Amniotic epithelial cell (primary cell): ENCODE results near the gene CAPN14.

Experiments used
- DNase-seq: peaks from one replicate; pipeline ENCODE4 v3.0.0-alpha.2; 2010; ENCODE audit warnings: low read depth

Gene CAPN14

DNA sequence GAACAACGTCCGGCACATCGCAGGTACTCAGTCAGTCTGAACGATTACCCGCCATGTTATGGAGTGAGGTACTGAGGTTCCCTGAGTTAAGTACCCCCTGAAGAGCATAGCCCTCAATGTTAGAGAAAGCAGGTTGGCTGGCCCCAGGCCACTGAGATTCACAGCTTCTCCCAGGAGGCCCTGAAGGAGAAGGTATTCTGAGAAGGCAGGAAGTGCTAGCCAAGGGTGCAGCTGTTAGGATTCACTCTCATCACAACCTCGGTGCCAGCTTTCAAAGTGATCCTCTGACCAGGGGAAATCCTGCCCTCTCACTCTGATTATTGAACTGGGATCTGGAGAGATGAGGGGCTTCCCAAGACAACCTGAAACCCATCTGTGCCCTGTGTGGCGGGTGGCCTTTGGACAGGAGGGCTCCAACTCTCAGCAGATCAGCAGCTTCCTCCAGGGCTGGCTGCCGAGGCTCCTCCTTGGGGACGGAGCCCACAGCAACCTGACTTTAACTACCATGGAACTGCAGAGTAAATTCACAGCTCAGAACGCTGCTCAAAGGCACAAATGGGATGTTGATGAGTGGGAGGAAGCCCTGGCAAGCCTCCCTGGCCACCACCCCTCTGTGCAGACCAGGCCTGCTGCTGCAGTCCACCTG is 24.4 kb upstream of the CAPN14 start:
- no peak for DNase-seq

DNA sequence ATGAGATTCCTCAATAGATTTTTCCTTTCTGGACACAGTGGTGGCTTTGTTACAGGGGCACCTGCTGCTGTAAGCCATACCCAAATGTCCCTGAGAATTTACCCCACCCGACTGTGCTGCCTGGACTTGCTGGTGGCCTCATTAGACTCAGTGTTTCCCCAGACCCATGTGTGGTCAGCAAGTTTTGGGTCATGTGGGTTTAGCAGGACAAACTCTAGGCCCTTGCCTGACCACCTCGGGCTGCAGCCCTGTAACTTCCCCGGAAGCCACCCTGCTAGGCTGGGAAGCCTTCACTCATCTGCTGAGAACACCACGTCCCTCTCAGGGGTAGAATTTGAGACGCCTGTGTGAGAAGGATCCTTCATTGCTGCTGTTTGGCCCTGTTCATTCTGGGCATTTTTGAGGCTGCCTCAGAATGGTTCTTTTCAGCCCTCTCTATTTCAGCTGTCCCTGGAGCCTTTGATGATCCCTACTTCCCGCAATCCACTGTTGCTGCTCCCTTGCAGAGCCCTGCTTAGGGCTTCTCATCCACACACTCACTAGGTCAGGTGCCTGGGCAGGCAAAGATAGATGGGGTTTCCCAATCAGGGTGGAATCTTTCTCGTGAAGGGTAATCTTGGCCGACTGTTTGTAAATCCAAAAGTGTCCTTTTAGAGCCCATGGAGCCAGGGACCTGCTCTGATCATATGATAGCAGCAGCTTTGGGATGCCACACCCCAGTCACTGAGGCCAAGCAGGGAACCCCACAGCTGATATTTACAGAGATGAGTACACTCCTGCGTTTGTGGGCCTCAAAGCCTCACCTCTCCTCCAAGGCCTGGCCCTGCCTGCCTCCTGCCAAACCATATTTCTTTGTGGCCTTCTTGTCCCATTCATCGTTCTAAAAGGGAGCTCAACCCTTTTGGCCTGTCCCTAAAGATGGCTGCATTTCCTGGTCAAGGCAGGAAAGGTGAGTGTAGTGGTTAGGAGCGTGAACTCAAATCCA is 23.4 kb upstream of the CAPN14 start:
- DNase-seq = no peak

DNA sequence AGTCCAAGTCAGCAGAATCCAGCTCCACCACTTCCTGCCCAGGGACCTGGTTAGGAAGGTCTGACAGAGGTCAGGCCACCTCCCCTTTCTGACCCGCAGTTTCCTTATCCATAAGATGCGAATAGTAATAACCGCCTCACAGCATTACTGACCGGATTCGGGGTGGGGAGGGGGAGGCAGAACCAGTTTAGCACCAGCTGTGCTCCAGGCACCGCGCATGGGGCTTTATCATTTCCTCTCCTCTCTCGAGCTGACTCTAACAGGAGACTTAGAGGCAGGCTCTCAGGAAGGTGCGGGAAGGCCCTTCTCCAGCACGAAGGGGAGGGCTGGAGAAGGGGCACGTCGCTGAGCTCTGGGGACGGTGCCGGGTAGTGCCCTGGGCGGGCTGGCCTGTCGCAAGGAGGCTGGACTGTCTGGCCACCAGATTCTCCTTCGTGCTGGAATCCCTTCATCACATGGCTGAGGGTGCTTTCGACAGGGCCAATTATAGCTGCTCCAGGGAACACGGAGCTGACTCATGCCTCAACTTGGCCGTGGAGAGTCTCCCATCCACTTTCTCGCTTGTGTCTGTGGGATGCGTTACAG is 22.4 kb upstream of the CAPN14 start:
- peak; percentile 45 for DNase-seq

DNA sequence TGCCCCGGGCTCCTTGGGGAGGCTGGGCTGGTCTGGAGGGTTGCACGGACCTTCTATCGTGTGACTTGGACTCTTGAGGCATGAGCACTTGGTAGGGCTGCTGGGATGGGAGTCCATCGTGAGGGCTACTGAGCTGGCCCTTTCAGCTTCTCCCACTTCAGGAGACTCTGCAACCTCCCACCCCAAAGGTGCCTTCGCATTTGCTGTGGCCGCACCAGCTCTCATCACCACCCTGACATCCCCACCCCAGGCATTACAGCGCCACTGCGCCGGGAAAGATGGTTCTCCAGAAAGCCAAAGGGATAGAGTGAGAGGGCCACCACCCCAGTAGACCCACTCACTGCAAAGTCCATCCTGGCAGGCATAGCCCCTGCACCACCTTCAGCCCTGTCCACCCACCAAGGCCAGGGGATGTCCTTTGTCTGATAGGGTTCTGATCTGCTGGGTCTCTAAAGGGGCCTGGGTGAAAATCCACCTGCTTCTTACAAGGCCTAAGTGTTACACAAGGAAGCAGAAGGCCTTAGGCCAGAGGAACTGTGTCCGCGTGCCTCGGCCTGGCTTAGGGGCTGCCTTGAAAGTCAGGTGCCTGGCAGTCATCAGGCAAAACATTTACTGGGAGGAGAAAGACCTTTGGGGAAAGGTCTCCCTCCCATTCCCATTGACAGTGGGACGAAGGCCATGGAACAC is 21.7 kb upstream of the CAPN14 start:
- no peak for DNase-seq

DNA sequence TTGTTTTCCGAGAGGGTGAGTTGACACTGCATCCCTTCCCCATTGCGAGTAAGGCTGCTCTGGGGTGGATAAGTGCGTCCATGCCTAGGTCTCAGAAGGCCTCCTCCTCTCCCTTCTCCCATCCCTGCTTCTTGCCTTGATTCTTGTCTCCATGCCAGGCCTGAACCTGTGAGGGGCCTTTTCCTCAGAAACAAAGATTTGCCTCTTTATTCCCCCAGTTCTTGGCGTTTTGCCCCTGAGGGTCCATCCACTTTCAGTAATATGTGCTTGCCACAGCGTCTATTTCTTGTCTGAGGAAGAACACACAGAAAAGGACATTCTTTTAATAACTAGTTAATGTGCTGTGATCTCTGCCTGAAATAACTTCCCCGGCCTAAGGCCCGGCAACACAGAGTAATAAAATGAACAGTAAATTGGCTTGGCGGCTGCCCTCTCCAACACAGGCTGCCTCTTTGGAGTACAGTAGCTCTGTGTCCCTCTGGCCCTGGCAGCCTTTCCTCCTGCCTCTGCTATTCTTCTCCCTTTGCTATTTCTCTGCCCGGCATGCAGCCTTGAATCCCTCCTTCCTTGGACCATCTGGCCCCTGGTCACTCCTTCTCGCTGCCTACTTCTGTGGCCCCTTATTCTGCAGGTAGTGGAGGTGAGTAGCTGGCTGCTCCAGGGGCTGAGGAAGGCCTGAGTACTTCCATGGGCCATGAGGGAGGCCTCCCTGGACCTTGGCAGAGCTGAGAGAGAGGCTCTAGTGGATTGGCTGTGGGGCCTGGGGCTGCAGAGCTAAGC is 21.0 kb upstream of the CAPN14 start:
- DNase-seq = no peak

DNA sequence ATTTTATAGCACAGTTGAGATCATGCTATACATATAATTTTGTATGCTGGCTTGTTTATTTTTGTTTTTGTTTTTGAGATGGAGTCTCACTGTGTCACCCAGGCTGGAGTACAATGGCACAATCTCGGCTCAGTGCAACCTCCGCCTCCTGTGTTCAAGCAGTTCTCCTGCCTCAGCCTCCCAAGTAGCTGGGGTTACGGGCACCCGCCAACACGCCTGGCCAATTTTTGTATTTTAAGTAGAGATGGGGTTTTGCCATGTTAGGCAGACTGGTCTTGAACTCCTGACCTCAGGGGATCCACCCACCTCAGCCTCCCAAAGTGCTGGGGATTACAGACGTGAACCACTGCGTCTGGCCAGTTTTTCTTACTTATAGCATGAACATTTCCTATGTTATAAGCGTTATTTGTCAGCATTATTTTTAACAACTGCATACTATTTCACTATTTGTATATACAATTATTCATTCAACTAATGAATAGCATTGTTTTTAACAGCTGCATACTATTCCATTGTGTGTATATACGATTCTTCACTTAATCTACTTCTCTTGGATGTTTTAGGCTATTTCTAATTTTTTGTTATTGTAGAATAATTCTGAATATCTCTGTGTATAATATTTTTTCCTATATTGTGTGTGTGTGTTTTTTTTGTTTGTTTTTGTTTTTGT is 20.2 kb upstream of the CAPN14 start:
- no peak for DNase-seq

DNA sequence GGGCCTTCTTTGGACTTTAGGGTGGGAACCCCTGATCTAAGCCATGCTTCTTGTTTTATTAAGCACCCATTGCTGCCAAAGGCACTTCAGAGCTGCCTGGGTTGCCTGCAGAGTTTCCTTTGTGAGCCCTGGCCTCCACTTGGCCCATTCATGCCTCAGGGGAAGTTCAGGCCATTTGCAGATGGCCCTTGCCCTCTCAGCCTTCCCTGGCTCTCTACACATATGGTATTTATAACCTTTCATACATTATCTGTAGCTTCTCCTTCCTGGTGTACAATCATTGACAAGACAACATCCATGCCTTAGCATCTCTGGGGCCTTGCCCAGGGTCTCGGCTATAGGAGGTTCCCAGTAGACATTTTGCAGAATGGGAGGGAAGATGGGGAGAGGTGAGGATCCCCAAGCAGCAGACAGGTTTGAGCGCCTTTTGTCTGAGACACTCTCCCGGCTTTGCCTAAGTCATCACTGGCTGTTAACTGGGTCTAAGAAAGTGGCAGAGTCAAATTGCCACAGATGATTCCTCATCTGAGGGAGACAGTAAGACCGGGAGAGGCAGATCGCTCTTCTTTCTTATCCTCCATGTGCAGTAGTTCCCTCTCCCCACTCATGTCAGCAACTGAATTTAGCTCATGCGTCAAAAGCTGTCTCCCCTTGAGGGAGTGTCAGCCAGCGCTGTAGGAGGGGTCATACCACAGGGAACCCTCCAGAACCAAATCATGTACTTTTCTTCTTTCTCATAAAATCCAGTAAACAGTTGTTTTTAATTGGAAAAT is 19.3 kb upstream of the CAPN14 start:
- no peak for DNase-seq

DNA sequence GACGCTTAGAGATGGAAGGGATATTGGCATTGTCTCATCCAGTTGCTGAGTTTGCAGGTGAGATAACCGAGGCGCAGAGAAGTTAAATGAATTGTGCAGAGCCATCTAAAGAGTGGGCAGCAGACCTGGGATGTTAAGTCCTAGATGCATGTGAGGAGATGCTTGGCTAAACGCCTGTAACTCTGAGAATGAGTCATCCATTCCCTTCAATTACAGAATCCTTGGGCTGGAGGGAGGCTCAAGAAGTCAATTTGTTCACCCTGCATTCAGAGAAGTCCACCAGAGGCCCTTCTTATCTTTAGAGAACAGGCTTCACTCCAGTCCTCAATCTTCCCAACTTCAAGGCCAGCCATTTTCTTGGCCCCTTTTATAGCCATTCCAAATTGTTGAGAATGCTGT is 18.2 kb upstream of the CAPN14 start:
- DNase-seq = peak; percentile 85

DNA sequence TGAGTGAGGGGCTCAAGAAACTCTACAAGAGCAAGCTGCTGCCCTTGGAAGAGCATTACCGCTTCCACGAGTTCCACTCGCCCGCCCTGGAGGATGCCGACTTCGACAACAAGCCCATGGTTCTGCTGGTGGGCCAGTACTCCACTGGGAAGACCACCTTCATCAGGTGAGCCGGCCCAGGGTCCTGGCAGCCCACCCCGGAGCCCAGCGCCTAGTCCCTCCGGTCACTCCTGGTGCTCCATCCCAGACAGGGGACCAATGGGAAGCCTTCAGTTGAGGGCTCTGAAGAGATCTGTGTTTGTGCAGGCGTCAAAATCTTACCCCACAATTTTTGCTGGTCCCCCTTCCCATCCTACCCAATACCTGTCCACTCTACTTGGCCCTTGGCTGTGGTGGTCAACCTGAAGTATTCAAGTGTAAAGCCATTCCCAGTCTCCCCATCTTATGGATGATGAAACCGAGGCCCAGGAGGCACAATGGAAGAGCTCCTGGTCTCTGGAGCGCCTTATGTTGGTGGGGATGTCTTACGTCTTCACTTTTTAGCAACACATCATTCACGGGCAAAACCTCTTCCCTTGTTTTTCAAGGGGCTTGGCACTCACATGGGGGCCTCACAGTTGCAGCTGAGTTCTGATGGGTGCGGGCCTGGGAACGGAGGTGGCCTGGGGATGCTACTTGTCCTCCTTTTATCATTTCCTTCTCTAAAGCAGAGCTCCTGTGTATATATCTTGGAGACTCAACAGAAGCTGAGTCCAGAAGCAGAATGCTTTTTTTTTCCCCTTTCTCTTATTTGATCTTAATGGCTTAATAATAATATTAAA is 17.6 kb upstream of the CAPN14 start:
- no peak for DNase-seq

DNA sequence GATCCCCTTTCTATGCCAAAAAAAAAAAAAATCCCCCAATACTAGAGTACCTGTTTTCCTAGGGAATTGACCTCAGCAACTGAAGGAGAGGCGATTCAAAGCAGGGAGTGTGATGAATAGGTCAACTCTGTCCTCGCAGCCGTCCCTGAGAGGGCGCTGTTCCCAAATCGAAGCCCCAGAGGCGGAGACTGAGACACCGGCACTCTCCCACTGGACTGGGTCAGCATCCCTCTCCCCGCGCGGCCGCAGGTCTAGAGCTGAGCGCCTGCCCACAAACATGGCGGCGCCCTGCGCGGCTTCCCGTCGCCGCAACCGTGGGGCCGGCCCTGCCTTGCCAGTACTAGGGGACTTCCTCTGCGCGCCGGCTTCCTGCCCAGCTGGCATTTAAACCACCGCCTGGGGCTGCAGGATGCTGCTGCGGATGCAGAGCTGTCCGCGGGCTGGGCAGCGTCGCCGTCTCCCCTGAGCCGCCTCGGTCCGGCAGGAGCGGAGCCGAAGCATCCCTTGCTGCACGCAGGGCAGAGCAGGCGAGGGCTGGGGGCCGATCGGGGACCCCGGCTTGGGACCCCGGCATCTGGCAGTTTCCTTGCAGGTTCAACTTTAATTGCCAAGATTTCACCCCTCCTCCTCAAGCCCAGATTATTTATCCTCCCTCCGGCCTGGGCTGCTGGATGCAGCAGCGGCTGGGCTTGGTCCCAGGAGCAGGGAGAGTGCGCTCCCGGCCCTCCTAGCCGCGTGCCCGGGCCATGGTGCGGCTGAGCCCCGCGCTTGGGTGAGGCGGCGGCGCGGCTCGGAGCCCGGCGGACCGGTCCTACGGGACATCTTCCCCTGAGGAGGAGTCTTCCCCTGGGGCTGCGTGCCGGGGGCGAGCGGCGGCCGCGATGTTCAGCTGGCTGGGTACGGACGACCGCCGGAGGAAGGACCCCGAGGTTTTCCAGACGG is 16.7 kb upstream of the CAPN14 start, which contains the start of gene EHD3:
Gene EHD3, plus strand, starts transcription at position 412 of the 942 bp plus-strand sequence. Its CDS starts 470 bp downstream, at position 882.
- peak; percentile 81 for DNase-seq

DNA sequence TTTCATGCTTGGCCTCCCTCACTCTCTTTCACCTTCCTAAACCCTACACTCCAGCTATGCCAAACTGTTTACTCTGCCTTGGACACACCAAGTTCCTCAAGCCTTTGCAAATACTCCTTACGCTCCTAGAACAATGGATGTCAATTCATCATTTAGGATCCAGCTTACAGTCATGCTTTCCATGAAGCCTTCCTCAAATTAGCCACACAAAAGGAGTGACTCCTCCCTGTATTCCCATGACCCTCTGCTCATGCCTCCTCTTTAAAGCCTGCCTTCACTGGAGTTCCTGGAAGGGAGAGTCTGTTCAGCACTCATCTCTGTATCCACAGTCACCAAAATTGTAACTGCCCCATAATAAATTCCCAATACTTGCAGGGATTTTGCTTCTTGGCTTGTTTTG is 15.9 kb upstream of the CAPN14 start:
- DNase-seq = no peak

DNA sequence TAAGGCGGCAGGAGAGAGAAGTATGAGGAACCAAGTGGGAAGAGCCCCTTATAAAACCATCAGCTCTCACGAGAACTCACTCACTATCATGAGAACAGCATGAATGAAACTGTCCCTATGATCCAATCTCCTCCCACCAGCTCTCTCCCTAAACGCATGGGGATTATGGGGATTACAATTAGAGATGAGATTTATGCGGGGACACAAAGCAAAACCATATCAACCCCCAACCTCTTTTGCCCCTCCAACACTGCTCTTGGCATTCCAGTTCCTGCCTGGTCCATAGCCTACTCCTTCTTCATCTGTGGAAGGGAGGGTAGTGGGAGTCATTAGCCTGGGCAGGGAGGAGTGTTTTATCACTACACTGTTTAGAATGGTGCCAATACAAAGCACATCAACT is 15.3 kb upstream of the CAPN14 start:
- no peak for DNase-seq

DNA sequence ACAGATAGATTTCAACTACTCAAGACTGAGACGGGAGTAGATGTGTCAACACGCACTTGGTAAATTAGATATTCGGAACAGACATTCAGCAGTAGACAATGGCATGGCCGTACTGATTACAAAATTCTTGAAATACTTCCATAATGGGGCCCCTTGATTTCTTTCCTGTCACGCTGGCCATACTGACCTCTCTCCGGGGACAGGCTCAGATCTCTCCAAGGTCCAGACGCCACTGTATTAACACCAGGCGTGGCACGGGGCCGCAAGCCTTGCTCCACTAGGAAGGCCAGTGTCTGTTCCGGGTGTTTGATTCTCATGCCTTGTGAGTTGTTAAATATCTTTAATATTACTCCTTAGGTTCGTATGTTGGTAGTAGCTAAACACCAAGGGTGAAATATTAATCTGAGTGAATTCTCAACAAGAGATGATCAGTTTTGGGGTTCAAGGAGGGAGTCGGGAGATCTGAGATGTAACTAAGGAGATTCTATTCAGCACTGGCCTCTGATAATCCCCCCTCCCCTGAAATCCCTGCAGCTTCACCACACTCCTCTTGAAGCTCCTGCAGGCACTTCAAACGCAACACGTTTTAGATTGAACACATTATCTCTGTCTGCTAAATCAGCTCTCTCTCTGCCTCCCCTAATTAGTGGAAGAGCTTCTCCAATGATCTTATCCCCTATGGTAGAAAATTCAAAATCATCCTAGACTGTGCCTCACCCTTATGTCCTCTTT is 14.4 kb upstream of the CAPN14 start:
- no peak for DNase-seq

DNA sequence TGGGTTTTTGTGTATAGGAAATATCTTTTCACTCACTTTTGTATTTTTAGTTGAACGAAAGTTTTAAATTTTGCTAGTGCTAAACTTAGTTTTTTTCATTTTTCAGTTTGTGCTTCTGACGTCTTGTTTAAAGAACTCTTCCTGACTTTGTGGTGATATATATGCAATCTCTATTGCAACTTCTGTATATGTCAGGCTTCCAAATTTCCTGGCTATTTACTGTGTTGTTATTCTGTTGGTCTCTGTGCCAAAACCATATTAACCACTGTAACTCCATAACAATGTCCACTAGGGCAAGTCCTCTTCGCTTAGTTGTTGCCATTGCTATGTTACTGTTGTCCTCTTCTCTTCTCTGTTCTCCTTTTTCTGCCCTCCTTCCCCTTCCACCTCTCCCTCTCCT is 13.4 kb upstream of the CAPN14 start:
- DNase-seq = no peak

DNA sequence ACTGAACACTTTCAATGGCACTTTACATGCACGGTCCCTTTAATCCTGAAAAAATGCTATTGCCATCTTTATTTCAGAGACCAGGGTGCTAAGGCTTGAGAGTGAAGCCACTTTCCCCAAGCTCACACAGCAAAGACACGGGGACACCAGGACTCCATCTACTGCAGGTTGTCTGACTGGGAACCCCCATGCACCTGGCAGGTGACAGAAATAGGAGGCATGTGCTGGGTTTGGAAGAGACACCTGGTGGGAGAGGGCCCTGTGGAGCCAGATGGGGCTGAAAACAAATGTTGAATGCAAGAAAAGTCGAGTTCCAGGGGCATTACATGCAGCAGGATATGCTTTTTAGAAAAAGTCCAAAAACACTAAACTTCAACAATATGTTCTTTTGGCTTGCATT is 11.4 kb upstream of the CAPN14 start:
- DNase-seq = no peak

DNA sequence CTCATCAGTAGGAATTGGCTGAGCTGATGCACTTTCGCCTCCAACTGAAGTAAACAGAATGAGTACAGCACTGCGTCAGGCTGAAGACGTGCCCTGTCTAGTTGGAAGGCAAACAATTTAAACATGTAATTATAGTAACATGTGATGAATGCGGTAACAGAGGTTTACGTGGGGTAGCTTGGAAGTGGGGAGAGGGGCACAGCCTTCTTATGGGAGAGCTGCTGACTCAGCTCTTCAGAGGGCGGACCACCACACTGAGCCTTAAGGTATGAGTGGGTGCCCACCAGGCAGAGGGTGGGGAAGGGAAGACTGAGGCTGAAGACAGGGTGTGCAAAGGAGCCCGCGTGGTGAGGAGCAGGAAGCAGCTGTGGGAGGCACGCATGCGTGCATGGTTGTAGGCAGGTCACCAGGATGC is 10.4 kb upstream of the CAPN14 start:
- DNase-seq = no peak

DNA sequence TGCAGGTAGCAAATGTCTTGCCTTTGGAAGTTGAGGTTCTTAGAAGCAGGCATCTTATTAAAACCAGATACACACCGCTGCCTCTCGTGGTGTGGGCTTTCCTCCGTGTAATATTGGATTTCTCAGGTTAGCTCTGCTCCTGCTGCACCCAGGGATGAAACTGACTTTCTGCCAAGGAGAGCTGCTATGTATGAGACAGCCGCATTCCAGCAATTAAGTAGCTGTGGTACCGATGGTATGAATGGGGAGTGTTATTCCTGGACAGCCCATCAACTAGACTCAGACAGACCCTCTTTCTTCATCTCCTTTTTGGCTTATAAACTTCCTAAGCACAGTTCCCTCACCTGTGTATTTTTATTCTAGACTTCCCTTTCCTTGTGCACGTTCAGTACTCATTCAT is 9.8 kb upstream of the CAPN14 start:
- DNase-seq = no peak
